SK-N-MC (cell line): ENCODE measurements around the gene DVL3.

Experiments
- EZH2 ChIP-seq: fragments of 200-600 bp; sonication (generic); IDR thresholded peaks from one replicate; pipeline ENCODE4 v1.6.1; 2017; ENCODE audit warnings: antibody characterized with exemption
- FOXP2 ChIP-seq: optimal IDR thresholded peaks from 2 replicates; pipeline ENCODE3; 2011; ENCODE audit warnings: mild to moderate bottlenecking, moderate library complexity; ENCODE audit not compliant: insufficient read depth; ENCODE audit errors: extremely low read length, control extremely low read depth
- POLR2AphosphoS5 ChIP-seq: IDR thresholded peaks from 2 replicates; pipeline ENCODE4 v1.6.1; 2012; ENCODE audit warnings: mild to moderate bottlenecking, low read depth, low read length, borderline replicate concordance

DNA sequence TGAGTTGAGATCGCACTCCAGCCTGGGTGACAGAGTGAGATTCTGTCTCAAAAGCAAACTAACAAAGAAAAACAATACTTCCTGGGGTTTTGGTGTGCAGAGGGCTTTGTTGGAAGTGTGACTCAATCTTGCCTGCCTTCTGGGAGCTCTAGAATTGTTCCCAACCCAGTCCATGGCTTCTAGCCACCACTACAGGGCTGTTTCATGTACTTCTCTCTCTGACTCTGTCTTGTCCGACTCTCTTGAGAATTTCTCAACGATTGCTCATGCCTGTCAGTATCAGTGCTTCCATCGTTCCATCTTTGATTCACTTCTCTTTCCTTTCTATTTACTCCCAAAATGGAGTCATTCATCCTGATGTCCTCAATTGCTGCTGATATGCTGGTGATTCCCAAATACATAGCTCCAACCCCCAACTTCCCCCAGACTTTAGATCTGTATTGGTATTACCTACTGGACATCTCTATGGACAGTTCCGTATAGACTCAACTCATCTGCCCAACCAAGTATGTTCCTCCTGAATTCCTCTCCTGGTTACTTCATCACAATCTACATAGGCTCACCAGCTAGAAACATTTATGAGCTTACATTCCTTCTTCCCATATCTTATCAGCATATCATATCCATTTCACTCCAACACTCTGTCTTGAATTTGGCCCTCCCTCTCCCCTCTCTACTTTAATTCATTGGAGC, 17.6 kb downstream of the DVL3 start:
- TF ChIP-seq POLR2AphosphoS5 (no peak), FOXP2 (no peak), EZH2 (no peak)
